Esophagus squamous epithelium (tissue), 4 donors: ENCODE measurements around the gene AOPEP.

Source experiments
- CTCF ChIP-seq, 6 experiments: fragments of 450-650 bp in 4 of 6; fragments of 200-600 bp in 2 of 6; sonication (generic) in 2 of 6; IDR thresholded peaks; one replicate each; pipeline ENCODE4 v1.5.1; 2016 to 2019; ENCODE audit warnings: antibody characterized with exemption in 6 of 6, mild to moderate bottlenecking in 4 of 6, moderate library complexity in 4 of 6
- POLR2A ChIP-seq, 4 donors: fragments of 450-650 bp; IDR thresholded peaks; one replicate each; pipeline ENCODE4 v1.6.1; 2017; ENCODE audit warnings: antibody characterized with exemption in 4 of 4, mild to moderate bottlenecking in 4 of 4, moderate library complexity in 3 of 4

- TF ChIP-seq CTCF (IDR thresholded peaks at IDR 0.05) (no peak), POLR2A (IDR thresholded peaks at IDR 0.05) (no peak)
These were observed 56.0 kb downstream of the AOPEP start for GRCh38 chr9:94782355-94783101.
